Immature natural killer cell (primary cell): ENCODE results near the gene RMND5A. TPM values are rescaled to one million over a fixed set of nuclear protein-coding genes. Genes with fewer than 3 reads are reported as not detected.
"Not testable (repeated sequence)": the region's sequence is repeated elsewhere in the genome, so short reads cannot be mapped to it uniquely, and the experiment has no call there.

Source experiments
- DNase-seq, 3 donors: peaks; one replicate each; pipeline ENCODE4 v3.0.0; 2022; ENCODE audit warnings: mixed read lengths in 1 of 3
- H3K27ac Mint-ChIP-seq, 6 donors: one replicate each; pipeline ENCODE4 v1.8.0; 2020; ENCODE audit warnings: mixed read lengths in 6 of 6, mild to moderate bottlenecking in 5 of 6, inconsistent platforms in 4 of 6, moderate library complexity in 3 of 6
- H3K27me3 Mint-ChIP-seq, 3 donors: one replicate each; pipeline ENCODE4 v1.8.0; 2020 to 2021; ENCODE audit warnings: low read depth in 3 of 3, mild to moderate bottlenecking in 3 of 3, mixed read lengths in 3 of 3, moderate library complexity in 3 of 3, inconsistent platforms in 1 of 3
- H3K36me3 Mint-ChIP-seq, 3 donors: one replicate each; pipeline ENCODE4 v1.8.0; 2020; ENCODE audit warnings: mixed read lengths in 3 of 3, inconsistent platforms in 2 of 3, mild to moderate bottlenecking in 2 of 3
- H3K4me1 Mint-ChIP-seq, 2 donors: one replicate each; pipeline ENCODE4 v1.8.0; 2020; ENCODE audit warnings: inconsistent platforms in 2 of 2, mild to moderate bottlenecking in 2 of 2, mixed read lengths in 2 of 2, moderate library complexity in 1 of 2
- H3K4me3 Mint-ChIP-seq, 5 donors: one replicate each; pipeline ENCODE4 v1.8.0; 2020; ENCODE audit warnings: mild to moderate bottlenecking in 5 of 5, mixed read lengths in 5 of 5, inconsistent platforms in 3 of 5, moderate library complexity in 3 of 5
- H3K9me3 Mint-ChIP-seq, 6 donors: one replicate each; pipeline ENCODE4 v1.8.0; 2020; ENCODE audit warnings: mild to moderate bottlenecking in 6 of 6, mixed read lengths in 6 of 6, inconsistent platforms in 4 of 6, moderate library complexity in 3 of 6
- polyA plus RNA-seq, 3 donors: library from polyadenylated mRNA; unstranded; fragments of 300-500 nt; fragmentation: Illumina TruSeq; gene quantifications; one replicate each; pipeline ENCODE4 v1.2.3, GENCODE V29; 2021

The RMND5A gene
- polyA plus RNA-seq, 3 donors from 2014 or later, result 14.8 to 27.2 (median 21.3) TPM

DNA sequence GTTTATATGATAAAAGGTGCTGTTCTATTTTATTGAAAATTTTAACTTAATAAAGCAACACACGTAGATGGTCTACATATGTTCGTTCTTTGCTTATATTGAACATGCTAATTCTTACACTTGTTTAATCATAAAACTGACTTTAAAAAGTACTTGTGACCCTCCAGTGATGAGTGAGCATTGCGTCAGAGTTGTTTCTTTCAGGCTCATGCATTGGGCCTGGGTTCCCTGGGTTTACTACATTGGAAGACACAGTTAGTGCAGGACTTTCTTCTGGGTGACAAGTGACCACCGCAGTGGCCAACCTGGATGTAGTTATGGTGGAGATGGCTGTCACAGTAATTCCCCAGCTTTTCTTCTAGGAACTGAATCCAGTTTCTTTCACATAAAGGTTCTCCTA lies 13.4 kb downstream of the RMND5A start:
- not testable (repeated sequence) for H3K9me3 Mint-ChIP-seq, H3K27ac Mint-ChIP-seq
- H3K4me1 Mint-ChIP-seq, result peaks cover 9 to 13% of the 10 kb centered on the region in 2 donors

DNA sequence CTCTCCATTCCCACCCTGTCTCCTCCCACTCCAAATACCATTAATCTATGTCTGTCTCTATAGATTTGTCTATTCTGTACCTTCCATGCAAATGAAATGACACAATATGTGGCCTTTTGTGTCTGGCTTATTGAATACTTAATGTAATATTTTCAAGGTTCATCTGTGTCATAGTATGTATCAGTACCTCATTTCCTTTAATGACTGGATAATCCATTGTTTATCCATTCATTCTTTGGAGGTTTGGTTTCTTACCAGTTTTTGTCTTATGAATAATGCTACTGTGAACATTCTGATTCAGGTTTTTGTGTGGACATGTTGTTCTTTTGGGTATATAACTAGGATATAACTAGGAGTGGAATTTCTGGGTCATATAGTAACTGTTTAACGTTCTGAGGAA lies 14.8 kb downstream of the RMND5A start:
- not testable (repeated sequence) for DNase-seq, H3K27ac Mint-ChIP-seq, H3K9me3 Mint-ChIP-seq, H3K27me3 Mint-ChIP-seq, H3K4me1 Mint-ChIP-seq, H3K36me3 Mint-ChIP-seq, H3K4me3 Mint-ChIP-seq

More for the DNA sequence above, 13.4 kb downstream of the RMND5A start:
- H3K4me3 Mint-ChIP-seq, H3K27me3 Mint-ChIP-seq, H3K36me3 Mint-ChIP-seq, DNase-seq: not testable (repeated sequence)

DNA sequence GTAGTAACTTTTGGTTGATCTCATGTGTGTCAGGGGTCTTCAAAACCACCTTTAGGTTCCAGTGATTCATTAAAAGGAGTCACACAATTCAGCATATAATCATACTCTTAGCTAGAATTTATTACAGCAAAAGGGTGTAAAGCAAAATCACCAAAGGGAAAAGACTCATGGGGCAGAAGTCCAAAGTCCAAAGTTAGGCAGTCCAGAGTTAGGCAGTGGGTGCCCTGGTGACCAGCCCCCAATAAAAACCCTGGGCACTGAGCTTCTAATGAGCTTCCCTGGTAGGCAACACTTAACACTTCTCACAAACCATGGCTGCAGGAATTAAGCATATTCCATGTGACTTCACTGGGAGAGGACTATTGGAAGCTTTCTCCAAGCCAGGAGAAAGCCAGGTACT lies 19.4 kb downstream of the RMND5A start:
- peaks cover 20 to 24% of the 10 kb centered on the region in 2 donors for H3K4me1 Mint-ChIP-seq
- H3K27ac Mint-ChIP-seq, H3K4me3 Mint-ChIP-seq, H3K36me3 Mint-ChIP-seq, H3K27me3 Mint-ChIP-seq, H3K9me3 Mint-ChIP-seq, DNase-seq: not testable (repeated sequence)

DNA sequence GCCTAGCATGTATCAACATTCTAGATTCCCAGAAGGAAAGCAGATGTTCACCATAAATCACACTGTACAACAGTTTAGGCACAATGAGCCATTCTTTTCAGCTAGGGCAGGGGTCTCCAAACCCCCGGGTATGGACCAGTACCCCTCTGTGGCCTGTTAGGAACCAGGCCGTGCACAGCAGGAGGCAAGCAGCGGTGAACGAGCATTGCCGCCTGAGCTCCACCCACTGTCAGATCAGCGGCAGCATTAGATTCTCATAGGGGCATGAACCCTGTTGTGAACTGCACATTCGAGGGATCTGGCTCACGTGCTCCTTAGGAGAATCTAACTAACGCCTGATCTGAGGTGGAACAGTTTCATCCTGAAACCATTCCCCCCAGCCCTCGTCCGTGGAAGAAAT lies 19.8 kb downstream of the RMND5A start:
- H3K4me1 Mint-ChIP-seq, result peaks cover 20 to 26% of the 10 kb centered on the region in 2 donors
- not testable (repeated sequence) for H3K27ac Mint-ChIP-seq, H3K4me3 Mint-ChIP-seq, DNase-seq, H3K9me3 Mint-ChIP-seq, H3K36me3 Mint-ChIP-seq, H3K27me3 Mint-ChIP-seq

DNA sequence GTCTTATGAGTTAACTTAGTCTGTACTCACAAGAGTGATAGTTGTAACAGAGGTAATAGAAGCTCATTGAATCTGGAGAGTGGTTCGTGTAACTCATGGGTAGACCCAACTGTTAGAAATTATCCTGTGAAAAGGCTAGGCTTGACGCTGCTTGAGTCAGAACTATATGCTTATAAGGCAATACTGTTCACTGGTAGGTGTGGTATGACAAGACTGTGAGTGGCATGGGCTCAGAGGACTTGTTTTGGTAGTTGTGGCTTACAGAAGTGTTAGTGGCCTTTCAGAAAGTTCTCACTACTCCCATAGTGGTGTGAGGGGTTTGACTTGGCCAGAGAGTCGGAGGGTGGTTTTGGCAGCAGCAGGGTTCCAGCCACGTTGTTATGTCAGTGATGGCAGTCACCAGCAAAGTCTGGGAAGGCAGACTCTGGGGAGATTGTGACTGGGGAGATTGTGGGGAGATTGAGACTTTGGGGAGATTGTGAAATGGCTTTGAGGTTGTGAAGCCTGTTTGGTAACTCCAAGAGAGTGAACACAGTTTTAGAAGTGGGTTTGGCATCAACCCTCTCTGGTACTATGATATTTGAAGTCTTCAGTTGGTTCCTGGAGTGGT lies 21.9 kb downstream of the RMND5A start:
- H3K9me3 Mint-ChIP-seq, H3K27me3 Mint-ChIP-seq, H3K36me3 Mint-ChIP-seq: not testable (repeated sequence)
- Mint-ChIP-seq H3K4me1 (peaks cover 41 to 47% of the 10 kb centered on the region in 2 donors), H3K27ac (peak overlapping the region; percentile 73 to 95 (median 92)), H3K4me3 (peak overlapping the region; percentile 43 to 85 (median 61))
- peak; percentile 35 to 51 (median 47) for DNase-seq

DNA sequence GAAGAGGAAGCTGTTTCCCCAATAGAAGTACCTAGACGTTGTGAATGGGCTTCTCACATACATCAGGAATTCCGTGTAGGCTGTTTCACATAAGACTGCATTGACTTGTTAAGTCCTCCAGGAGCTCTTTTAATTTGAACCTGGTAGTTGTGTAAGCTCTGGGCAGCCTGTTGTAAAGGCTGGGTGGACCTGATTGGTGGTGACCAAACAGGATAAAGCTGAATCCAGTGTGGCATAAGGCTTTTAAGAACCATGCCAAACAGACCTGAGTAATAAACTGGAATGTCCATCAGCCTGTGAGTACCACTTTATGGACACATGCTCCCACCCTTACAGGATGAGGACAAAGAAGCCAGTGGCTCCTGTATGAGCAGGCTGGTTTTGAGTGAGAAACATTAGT lies 24.1 kb downstream of the RMND5A start:
- Mint-ChIP-seq H3K9me3 (no peaks in the 10 kb centered on the region), H3K27me3 (peaks cover 0 to 4% (median 0%) of the 10 kb centered on the region in 3 donors), H3K27ac (no peak overlapping the region), H3K4me1 (peaks cover 56 to 69% of the 10 kb centered on the region in 2 donors), H3K4me3 (no peak overlapping the region), H3K36me3 (peaks cover 3 to 7% (median 3%) of the 10 kb centered on the region in 3 donors)
- DNase-seq, result no peak

DNA sequence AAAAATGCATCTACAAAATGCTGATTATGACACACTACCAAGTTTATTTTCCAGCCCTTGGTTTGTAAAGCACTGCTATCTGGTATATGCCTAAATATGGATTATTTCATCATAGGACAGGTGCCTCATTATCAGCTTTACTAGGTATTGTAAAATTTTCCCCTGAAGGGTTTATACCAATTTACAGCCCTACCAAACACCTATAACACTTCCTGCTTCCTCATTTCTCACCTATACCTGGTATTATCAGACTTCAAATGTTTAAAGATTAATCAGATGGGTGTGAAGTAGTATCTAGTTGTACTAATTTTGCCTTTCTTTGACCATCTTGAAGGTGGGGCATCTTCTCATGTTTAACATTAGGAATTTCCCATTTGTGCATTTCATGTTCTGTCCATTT lies 26.8 kb downstream of the RMND5A start:
- H3K4me1 Mint-ChIP-seq, result peaks cover 64 to 91% of the 10 kb centered on the region in 2 donors
- peaks cover 0 to 5% (median 0%) of the 10 kb centered on the region in 6 donors for H3K9me3 Mint-ChIP-seq
- H3K27ac Mint-ChIP-seq, result peak overlapping the region in 5 of 6 donors; percentile 0 to 37 (median 22)
- peaks cover 15 to 25% (median 19%) of the 10 kb centered on the region in 3 donors for H3K36me3 Mint-ChIP-seq
- peaks cover 0 to 6% (median 0%) of the 10 kb centered on the region in 3 donors for H3K27me3 Mint-ChIP-seq
- DNase-seq, result no peak
- H3K4me3 Mint-ChIP-seq, result no peak overlapping the region

DNA sequence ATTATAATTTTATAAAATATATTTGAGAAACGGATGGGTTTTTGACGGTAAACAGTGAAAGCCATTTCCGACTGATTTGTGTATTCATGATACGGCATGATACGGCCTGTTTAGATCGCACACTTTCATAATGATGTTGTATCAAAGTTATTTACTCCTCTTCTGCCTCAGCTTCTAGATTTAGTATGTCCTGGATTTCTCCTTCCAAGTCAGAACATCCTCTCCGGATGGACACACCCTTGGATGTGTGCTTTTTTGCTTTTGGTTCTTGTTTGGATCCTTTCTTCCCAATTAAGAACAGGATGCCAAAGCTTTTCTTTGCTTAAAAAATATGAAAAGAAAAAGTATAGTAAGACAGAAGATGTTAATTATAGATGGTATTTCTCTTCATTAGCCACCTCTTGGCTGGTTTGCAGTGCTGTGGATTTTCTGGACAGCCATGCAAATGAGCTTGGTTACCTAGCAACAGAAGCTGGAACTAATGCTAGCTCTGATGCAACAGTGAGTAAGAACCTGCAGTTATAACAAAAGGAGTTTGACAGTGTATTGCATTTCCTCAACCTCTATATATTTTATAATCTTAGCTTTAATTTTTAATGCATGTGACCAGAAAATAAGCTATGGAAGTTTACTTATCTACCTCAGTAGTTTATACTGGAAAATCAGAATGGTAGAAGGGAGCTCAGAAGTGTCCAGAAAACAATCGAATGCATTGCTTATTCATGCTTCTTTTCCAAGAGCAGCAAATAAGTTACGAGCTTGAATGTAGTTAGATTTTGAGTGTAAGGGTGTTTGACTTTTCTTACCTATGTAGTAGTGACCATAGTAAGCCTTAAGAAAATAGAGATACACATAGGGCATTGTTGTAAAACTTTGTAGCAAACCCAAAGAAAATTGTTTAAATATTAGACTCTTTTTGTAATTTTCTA lies 27.9 kb downstream of the RMND5A start:
- Mint-ChIP-seq H3K27ac (peak overlapping the region in 2 of 6 donors; percentile 3 to 23), H3K27me3 (peaks cover 0 to 4% (median 2%) of the 10 kb centered on the region in 3 donors), H3K4me1 (peaks cover 53 to 83% of the 10 kb centered on the region in 2 donors), H3K9me3 (peaks cover 0 to 5% (median 0%) of the 10 kb centered on the region in 6 donors), H3K36me3 (peaks cover 23 to 30% (median 29%) of the 10 kb centered on the region in 3 donors), H3K4me3 (no peak overlapping the region)
- DNase-seq, result peak in 1 of 3 donors; percentile 9

DNA sequence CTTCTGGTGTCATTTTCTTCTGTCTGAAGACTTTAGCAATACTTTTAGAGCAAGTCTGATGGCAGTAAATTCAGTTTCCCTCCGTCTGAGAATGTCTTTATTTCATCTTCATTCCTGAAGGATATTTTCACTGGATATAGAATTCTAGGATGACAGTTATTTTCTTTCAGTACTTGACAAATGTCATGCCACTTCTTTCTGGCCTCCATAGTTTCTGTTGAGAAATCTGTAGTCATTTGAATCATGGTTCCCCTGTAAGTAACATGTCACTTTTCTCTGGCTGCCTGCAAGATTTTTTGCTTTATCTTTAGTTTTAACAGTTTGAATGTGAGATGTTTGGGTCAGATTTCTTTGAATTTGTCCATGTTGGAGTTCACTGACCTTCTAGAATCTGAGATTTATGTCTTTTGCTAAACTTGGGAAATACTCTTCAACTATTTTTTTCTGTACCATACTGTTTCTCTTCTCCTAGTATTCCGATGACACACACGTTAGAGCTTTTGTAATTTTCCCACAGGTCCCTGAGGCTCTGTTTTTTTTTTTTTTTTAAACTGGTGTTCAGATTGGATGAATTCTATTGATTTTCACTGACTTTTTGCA lies 30.2 kb downstream of the RMND5A start:
- Mint-ChIP-seq H3K36me3 (peaks cover 30 to 37% (median 35%) of the 10 kb centered on the region in 3 donors), H3K4me1 (peaks cover 42 to 65% of the 10 kb centered on the region in 2 donors), H3K27ac (peak overlapping the region in 1 of 6 donors; percentile 7), H3K9me3 (peaks cover 0 to 5% (median 0%) of the 10 kb centered on the region in 6 donors), H3K4me3 (no peak overlapping the region), H3K27me3 (peaks cover 0 to 4% (median 2%) of the 10 kb centered on the region in 3 donors)
- no peak for DNase-seq

DNA sequence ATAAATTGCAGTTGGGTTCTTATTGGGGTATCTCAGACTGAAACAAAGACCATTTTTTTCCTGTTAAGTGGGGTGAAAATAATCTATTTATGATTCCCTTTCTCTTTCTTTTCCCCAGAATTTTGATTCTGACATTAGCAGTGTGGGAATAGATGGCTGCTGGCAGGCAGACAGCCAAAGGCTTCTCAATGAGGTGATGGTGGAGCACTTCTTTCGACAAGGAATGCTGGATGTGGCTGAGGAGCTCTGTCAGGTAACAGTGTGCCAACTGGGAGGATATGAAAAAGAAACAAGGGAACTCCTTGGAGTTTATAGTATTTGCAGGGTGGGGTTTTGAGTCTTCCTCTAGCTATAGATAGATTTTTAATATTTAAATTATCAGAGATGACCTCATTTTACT lies 31.7 kb downstream of the RMND5A start:
- H3K36me3 Mint-ChIP-seq, result peaks cover 34 to 46% (median 38%) of the 10 kb centered on the region in 3 donors
- H3K9me3 Mint-ChIP-seq, result peaks cover 0 to 5% (median 0%) of the 10 kb centered on the region in 6 donors

DNA sequence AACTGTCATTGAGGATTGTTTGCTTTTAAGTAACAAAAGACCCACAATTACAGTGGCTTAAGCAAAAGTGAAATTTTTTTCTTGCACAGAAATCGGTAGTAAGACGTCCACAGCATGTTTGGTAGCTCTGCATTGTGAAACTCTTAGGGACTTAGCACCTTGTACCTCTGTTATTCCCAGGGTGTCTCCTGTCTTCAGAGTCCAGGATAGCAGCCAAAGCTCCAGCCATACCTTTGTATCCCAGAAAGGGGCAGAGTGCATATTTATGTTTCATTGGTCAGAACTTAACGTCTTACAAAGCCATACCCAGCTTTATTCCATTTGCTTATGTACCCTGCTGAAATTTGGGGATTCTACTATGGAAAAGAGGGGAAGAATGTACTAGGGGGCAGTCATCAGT lies 32.8 kb downstream of the RMND5A start:
- H3K36me3 Mint-ChIP-seq, result peaks cover 34 to 48% (median 38%) of the 10 kb centered on the region in 3 donors
- DNase-seq, result no peak
- H3K4me1 Mint-ChIP-seq, result peaks cover 19 to 59% of the 10 kb centered on the region in 2 donors
- H3K27me3 Mint-ChIP-seq, result peaks cover 0 to 4% (median 2%) of the 10 kb centered on the region in 3 donors
- H3K27ac Mint-ChIP-seq, result no peak overlapping the region
- no peak overlapping the region for H3K4me3 Mint-ChIP-seq
- H3K9me3 Mint-ChIP-seq, result peaks cover 0 to 5% (median 0%) of the 10 kb centered on the region in 6 donors

More for the DNA sequence above, 31.7 kb downstream of the RMND5A start:
- Mint-ChIP-seq H3K27me3 (peaks cover 0 to 4% (median 2%) of the 10 kb centered on the region in 3 donors), H3K4me1 (peaks cover 27 to 61% of the 10 kb centered on the region in 2 donors), H3K4me3 (no peak overlapping the region), H3K27ac (no peak overlapping the region)
- DNase-seq, result no peak

DNA sequence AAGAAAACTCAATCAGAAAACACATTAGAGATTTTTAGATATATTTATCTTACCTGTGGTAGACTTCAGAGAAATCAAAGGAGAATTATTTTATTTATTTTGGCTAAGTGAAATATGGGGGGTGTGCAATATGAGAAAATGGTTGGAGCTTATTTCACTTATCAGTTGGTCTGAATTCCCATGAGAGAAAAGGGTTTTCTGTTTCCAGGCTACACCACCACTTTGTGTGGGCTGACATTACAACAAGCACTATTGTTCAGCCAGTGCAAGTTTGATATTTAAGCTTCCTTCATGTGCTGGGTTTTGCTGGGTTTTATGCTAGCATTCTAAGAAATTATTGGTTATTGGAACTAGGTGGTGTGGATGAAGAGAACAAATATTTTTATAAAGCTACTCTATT lies 33.5 kb downstream of the RMND5A start:
- Mint-ChIP-seq H3K9me3 (peaks cover 0 to 5% (median 0%) of the 10 kb centered on the region in 6 donors), H3K4me1 (peaks cover 19 to 59% of the 10 kb centered on the region in 2 donors), H3K27ac (no peak overlapping the region), H3K27me3 (peaks cover 0 to 4% (median 2%) of the 10 kb centered on the region in 3 donors), H3K36me3 (peaks cover 37 to 48% (median 38%) of the 10 kb centered on the region in 3 donors), H3K4me3 (no peak overlapping the region)
- no peak for DNase-seq

DNA sequence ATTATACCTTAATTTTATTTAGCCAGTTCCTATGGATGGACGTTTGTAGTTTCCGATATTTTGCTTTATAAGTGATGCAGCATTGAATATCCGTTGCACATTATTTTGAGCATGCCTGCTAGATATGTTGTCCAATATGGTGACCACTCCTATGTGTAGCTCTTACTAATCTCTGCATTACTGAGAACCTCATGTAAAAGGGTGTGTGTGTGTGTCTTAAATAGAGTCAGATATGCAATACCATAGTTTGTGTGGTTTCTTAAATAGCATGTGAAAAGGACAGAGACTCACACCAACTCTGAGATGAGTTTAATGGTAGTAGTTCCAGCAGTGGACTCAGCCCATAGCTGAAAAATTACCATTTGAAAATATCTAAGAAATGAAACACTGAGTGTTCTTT lies 38.3 kb downstream of the RMND5A start:
- no peak overlapping the region for H3K4me3 Mint-ChIP-seq
- H3K27ac Mint-ChIP-seq, result peak overlapping the region in 1 of 6 donors; percentile 3
- H3K9me3 Mint-ChIP-seq, result no peaks in the 10 kb centered on the region
- DNase-seq, result no peak
- peaks cover 22 to 49% of the 10 kb centered on the region in 2 donors for H3K4me1 Mint-ChIP-seq
- peaks cover 7 to 19% (median 12%) of the 10 kb centered on the region in 3 donors for H3K36me3 Mint-ChIP-seq
- H3K27me3 Mint-ChIP-seq, result peaks cover 0 to 2% (median 1%) of the 10 kb centered on the region in 3 donors
